HG02885 (cell line): ENCODE results near the gene PIH1D2.
"Not testable (repeated sequence)": the region's sequence is repeated elsewhere in the genome, so short reads cannot be mapped to it uniquely, and the experiment has no call there.

ENCODE experiments used
- ATAC-seq: cut with Tn5 transposase; IDR thresholded peaks from one replicate; pipeline ENCODE4 v1.9.1; 2021; ENCODE audit warnings: mild to moderate bottlenecking; ENCODE audit not compliant: unreplicated experiment, poor library complexity

The PIH1D2 gene

DNA sequence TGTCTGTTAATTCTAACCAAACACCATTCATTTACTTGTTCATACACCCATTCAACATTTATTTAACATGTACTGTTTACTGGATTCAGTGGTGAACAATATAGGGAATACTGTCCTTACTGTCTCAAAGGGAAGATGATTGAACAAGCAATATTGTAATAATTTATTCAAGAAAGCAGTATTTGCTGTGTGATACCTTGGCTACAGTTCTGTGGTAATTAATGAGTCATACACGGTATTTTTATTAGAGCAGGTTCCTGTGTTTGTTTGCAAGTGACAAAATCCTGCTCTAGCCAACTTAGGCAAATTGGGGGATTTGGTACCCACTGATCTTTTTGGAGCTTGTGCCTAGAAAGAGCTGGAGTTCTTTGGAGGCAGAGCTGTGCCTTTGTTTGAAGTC, 15.7 kb downstream of the PIH1D2 start:
- no peak for ATAC-seq

GRCh38 chr11:112057170-112057569, 16.6 kb downstream of the PIH1D2 start:
- ATAC-seq, result no peak

DNA sequence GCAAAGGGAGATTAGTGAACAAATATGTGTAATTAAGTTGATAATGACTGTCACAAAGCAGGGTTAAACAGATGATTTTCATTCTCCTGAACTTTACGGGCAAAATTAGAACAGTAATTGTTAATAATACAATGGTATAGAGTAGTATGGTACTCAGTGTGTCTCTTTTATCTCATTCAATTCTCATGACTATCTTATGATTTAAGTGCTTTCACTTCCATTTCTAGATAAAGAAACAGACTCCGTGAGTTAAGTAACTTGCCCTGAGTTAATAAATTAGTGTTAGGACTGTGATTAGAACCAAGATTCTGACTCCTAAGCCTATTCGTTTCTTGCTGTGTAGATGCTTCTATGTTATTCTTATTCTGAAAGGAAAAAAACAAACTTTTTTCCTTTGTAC, 22.0 kb downstream of the PIH1D2 start:
- no peak for ATAC-seq

DNA sequence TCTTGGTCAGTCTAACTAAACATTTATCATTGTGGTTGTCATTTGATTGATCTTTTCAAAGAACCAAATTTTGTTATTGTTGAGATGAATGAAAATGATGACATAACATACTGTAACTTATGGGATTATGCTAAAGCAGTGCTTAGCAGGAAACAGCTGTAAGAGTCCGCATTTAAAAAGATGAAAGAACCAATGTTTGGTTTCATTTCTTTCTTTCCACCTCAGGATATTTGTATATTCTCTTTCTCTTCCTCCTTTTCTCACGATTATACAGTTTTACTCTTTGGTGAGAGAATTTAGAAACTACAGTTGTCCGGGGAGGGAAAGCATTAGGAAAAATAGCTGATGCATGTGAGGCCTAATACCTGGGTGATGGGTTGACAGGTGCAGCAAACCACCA, 23.1 kb downstream of the PIH1D2 start:
- ATAC-seq, result peak; percentile 89

- no peak for ATAC-seq
Observed at GRCh38 chr11:112049777-112050176, 24.0 kb downstream of the PIH1D2 start.

GRCh38 chr11:112048256-112048655, 25.6 kb downstream of the PIH1D2 start:
- ATAC-seq, result not testable (repeated sequence)

- ATAC-seq, result not testable (repeated sequence)
Observed at GRCh38 chr11:112046647-112047046, 27.2 kb downstream of the PIH1D2 start.

DNA sequence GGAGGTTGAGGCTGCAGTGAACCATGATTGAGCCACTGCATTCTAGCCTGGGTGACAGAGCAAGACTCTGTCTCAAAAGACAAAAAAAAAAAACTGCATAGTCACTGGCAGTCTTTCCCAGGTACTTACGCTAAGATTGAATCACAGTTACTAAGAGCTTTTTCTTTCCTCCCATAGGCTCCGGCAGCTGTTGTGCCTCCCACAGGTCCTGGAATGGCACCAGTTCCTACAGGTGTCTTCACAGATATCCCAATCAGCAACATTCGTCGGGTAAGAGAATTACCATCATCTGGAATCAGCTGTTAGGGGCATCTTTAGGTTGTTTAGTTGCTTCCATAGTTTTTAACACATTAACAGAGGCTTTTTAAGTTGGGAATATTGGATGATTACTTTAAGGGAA, 28.9 kb downstream of the PIH1D2 start:
- no peak for ATAC-seq

- ATAC-seq, result no peak
Observed at GRCh38 chr11:112042961-112043304, 30.9 kb downstream of the PIH1D2 start.

GRCh38 chr11:112042161-112042960, 31.5 kb downstream of the PIH1D2 start:
- ATAC-seq, result no peak

DNA sequence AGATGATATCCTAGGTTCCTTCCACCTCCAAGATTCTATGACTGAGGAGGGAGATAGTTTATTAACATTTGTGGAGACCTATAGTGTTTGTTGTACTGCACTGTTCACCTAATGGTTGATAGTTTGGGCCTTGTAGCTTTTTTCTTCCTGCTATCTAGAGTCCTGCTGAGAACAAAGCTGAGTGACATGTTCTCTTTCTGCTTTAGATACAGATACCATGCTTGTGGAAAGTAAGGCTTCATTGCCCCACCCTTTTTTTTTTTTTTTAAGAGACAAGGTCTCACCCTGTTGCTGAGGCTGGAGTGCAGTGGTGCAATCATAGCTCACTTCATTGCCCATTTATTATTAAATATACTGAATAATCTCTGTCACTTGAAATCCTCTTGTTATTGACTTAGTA, 36.3 kb downstream of the PIH1D2 start:
- ATAC-seq, result no peak

DNA sequence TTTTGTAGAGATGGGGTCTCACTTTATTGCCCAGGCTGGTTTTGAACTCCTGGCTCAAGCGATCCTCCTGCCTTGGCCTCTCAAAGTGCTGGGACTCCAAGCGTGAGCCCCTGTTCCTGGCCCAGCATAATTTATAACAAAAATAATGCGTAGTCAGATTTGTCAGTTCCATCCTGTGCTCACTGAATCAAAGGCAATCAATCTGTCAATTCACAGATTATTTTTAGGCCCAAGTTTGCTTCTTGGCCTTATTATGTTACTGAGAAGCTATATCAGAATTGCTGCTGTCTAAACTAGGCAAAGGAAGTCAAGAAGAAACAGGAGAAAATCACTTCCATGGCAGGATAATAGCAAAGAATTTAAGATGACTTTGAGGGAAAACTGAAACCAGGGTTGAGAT, 39.9 kb downstream of the PIH1D2 start:
- ATAC-seq, result no peak

- no peak for ATAC-seq
Observed at GRCh38 chr11:112029460-112029859, 44.4 kb downstream of the PIH1D2 start.

DNA sequence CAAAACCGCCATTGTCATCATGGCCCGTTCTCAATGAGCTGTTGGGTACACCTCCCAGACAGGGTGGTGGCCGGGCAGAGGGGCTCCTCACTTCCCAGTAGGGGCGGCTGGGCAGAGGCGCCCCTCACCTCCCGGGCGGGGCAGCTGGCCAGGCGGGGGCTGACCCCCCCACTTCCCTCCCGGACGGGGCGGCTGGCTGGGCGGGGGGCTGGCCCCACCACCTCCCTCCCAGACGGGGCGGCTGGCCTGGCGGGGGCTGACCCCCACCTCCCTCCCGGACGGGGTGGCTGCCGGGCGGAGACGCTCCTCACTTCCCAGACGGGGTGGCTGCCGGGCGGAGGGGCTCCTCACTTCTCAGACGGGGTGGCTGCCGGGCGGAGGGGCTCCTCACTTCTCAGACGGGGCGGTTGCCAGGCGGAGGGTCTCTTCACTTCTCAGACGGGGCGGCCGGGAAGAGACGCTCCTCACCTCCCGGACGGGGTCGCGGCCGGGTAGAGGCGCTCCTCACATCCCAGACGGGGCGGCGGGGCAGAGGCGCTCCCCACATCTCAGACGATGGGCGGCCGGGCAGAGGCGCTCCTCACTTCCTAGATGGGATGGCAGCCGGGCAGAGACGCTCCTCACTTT, 46.9 kb downstream of the PIH1D2 start:
- not testable (repeated sequence) for ATAC-seq

GRCh38 chr11:112025707-112026106, 48.1 kb downstream of the PIH1D2 start:
- peak; percentile 5 for ATAC-seq

- peak; percentile 78 for ATAC-seq
Observed at GRCh38 chr11:112024773-112025678, 48.8 kb downstream of the PIH1D2 start, which contains the start of gene DLAT. Gene DLAT (plus strand): TSS chr11:112025408. CDS start chr11:112025473, 65 bp downstream.

DNA sequence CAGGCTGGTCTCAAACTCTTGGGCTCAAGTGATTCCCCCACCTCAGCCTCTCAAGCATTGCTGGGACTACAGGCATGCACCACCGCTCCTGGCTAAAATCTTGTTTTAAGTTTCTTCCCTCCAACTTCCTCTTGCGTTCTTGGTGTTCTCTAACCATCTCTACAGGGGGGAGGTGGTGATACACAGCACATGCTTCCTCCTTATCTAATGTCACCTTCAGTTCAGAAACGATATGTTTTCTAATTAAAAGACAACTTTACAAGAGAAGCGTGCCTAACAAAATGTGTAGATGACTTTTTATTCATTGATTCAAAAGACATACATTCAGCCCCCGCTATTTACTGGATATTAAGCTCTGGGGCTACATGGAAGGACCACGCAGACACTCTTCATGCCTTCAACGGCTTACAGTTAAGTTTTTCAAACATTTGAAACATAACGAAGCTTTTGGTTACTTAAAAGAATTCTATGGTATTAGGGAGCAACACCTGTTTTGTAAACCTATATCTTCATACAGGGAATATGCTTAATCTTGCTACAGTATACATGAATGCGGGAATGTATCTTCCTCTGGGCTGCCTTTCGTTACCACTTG, 49.5 kb downstream of the PIH1D2 start:
- ATAC-seq, result peak; percentile 39

GRCh38 chr11:112023104-112023503, 50.7 kb downstream of the PIH1D2 start:
- ATAC-seq, result no peak

DNA sequence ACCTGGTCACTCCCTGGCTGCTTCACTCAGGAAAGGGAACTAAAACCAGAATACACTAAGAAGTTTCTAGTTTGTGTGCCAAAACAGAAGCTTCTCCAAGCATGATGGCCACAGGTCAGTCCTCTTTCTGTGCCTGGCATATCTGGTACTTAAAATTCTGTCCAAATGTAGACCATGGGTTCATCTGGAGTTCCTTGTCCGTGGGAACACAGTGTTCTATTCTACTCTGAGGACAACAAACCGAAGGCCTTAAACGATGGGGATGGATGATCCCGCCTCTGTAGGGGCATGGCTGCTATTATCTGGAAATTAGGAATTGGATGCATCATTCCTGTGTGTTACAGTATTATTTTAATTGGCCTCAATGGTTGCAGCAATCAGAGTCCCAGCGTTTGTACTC, 54.8 kb downstream of the PIH1D2 start:
- no peak for ATAC-seq
